HEK293T (cell line): ENCODE measurements around the gene HCN1.
"Not testable (repeated sequence)": the region's sequence is repeated elsewhere in the genome, so short reads cannot be mapped to it uniquely, and the experiment has no call there.

Experiments used
- CTCF ChIA-PET: fragments of 350-600 bp; formaldehyde crosslinking; extraction: SDS; loops from one replicate; lab custom pipeline; 2021; ENCODE audit warnings: antibody characterized with exemption, inconsistent platforms; lab: Yijun Ruan, JAX
- POLR2A ChIA-PET: fragments of 350-600 bp; formaldehyde crosslinking; extraction: SDS; loops from one replicate; lab custom pipeline; 2020; ENCODE audit warnings: antibody characterized with exemption, inconsistent platforms; lab: Yijun Ruan, JAX
- DNase-seq: peaks from one replicate; pipeline ENCODE4 v3.0.0; 2012; ENCODE audit warnings: mixed read lengths; ENCODE audit errors: extremely low spot score
- ARNT ChIP-seq: fragments of 450-650 bp; IDR thresholded peaks from 2 replicates; pipeline ENCODE4 v1.6.1; 2017; ENCODE audit warnings: mild to moderate bottlenecking
- BHLHE40 ChIP-seq: fragments of 450-650 bp; IDR thresholded peaks from 2 replicates; pipeline ENCODE4 v1.6.1; 2016; ENCODE audit warnings: mild to moderate bottlenecking, moderate library complexity, borderline replicate concordance
- CTBP1 ChIP-seq: fragments of 450-650 bp; IDR thresholded peaks from 2 replicates; pipeline ENCODE4 v1.6.1; 2016; ENCODE audit warnings: borderline replicate concordance
- ELF4 ChIP-seq: fragments of 450-650 bp; IDR thresholded peaks from 2 replicates; pipeline ENCODE4 v1.6.1; 2017; ENCODE audit warnings: antibody characterized with exemption
- FOXA1 ChIP-seq: fragments of 450-650 bp; IDR thresholded peaks from 2 replicates; pipeline ENCODE4 v1.6.1; 2016; ENCODE audit warnings: mild to moderate bottlenecking
- FOXK2 ChIP-seq: fragments of 450-650 bp; IDR thresholded peaks from 2 replicates; pipeline ENCODE4 v1.6.1; 2016; ENCODE audit warnings: mild to moderate bottlenecking
- FOXM1 ChIP-seq: fragments of 450-650 bp; IDR thresholded peaks from 2 replicates; pipeline ENCODE4 v1.6.1; 2017; ENCODE audit warnings: mild to moderate bottlenecking, borderline replicate concordance
- HDGF ChIP-seq: fragments of 450-650 bp; IDR thresholded peaks from 2 replicates; pipeline ENCODE4 v1.6.1; 2017; ENCODE audit warnings: antibody characterized with exemption, borderline replicate concordance
- L3MBTL2 ChIP-seq: fragments of 450-650 bp; conservative IDR thresholded peaks from 2 replicates; pipeline ENCODE4 v1.6.1; 2016; ENCODE audit warnings: mild to moderate bottlenecking
- LEF1 ChIP-seq: fragments of 450-650 bp; IDR thresholded peaks from 2 replicates; pipeline ENCODE4 v1.6.1; 2017; ENCODE audit warnings: mild to moderate bottlenecking, borderline replicate concordance
- NFRKB ChIP-seq: fragments of 450-650 bp; IDR thresholded peaks from 2 replicates; pipeline ENCODE4 v1.6.1; 2016; ENCODE audit warnings: mild to moderate bottlenecking, moderate library complexity
- SP1 ChIP-seq: fragments of 450-650 bp; IDR thresholded peaks from 2 replicates; pipeline ENCODE4 v1.6.1; 2017
- SUZ12 ChIP-seq: fragments of 450-650 bp; IDR thresholded peaks from 2 replicates; pipeline ENCODE4 v1.6.1; 2016; ENCODE audit warnings: mild to moderate bottlenecking
- TARDBP ChIP-seq: fragments of 450-650 bp; IDR thresholded peaks from 2 replicates; pipeline ENCODE4 v1.6.1; 2016
- ZNF384 ChIP-seq: fragments of 450-650 bp; IDR thresholded peaks from 2 replicates; pipeline ENCODE4 v1.6.1; 2016
- TF ChIP-seq, protein P1 (sequence below): fragments of 450-650 bp; IDR thresholded peaks from 2 replicates; pipeline ENCODE4 v1.6.1; 2016

Gene HCN1

GRCh38 chr5:45334939-45335338, 361.2 kb downstream of the HCN1 start:
- DNase-seq: no peak
- ChIA-PET CTCF (no interaction called here), POLR2A (no interaction called here)
- TF ChIP-seq BHLHE40: no peak
- TF ChIP-seq SP1: no peak
- no peak for TF ChIP-seq L3MBTL2
- TF ChIP-seq FOXK2: no peak
- no peak for TF ChIP-seq FOXM1
- no peak for TF ChIP-seq HDGF
- no peak for TF ChIP-seq ZNF384
- TF ChIP-seq CTBP1: no peak
- no peak for TF ChIP-seq ARNT
- no peak for TF ChIP-seq SUZ12
- no peak for TF ChIP-seq NFRKB
- no peak for TF ChIP-seq LEF1
- no peak for TF ChIP-seq TARDBP
- TF ChIP-seq, protein P1, sequence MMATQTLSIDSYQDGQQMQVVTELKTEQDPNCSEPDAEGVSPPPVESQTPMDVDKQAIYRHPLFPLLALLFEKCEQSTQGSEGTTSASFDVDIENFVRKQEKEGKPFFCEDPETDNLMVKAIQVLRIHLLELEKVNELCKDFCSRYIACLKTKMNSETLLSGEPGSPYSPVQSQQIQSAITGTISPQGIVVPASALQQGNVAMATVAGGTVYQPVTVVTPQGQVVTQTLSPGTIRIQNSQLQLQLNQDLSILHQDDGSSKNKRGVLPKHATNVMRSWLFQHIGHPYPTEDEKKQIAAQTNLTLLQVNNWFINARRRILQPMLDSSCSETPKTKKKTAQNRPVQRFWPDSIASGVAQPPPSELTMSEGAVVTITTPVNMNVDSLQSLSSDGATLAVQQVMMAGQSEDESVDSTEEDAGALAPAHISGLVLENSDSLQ: no peak
- TF ChIP-seq ELF4: no peak
- no peak for TF ChIP-seq FOXA1

DNA sequence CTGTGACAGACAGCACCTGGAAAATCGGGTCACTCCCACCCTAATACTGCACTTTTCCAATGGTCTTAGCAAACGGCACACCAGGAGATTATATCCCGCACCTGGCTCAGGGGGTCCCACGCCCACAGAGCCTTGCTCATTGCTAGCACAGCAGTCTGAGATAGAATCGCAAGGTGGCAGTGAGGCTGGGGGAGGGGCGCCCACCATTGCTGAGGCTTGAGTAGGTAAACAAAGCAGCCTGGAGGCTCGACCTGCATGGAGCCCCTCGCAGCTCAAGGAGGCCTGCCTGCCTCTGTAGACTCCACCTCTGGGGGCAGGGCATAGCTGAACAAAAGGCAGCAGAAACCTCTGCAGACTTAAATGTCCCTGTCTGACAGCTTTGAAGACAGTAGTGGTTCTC, 383.6 kb downstream of the HCN1 start:
- POLR2A ChIA-PET, DNase-seq, CTCF ChIA-PET: not testable (repeated sequence)

- DNase-seq: no peak
- CTCF ChIA-PET: no interaction called here
- POLR2A ChIA-PET: no interaction called here
- TF ChIP-seq NFRKB (no peak), FOXK2 (no peak), CTBP1 (no peak)
Observed at GRCh38 chr5:45295231-45295630, 400.9 kb downstream of the HCN1 start.

- ChIA-PET CTCF (no interaction called here), POLR2A (no interaction called here)
- DNase-seq: no peak
Observed at GRCh38 chr5:45288746-45289145, 407.4 kb downstream of the HCN1 start.

DNA sequence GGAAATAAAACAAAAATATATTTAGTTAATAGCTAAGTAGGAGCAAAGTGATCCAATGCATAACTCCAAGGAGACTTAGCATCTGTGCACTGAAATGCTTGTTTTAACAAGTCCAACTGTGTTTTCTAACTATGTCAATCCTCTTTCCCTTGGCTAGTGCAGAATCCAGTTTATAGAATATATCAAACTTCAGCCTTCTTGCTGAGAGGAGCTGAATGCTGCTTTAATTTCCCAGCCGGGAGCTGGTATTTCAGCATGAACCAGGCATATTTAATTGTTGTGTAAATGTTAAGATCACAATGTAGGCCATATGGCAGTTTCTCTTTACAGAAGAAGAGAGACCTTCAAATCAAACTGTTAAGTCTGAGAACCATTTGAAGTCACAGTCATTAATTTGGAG, 411.7 kb downstream of the HCN1 start:
- DNase-seq: no peak
- POLR2A ChIA-PET: no interaction called here
- TF ChIP-seq, protein P1: no peak
- no peak for TF ChIP-seq BHLHE40
- no peak for TF ChIP-seq SP1
- CTCF ChIA-PET: no interaction called here

More at GRCh38 chr5:45288746-45289145, 407.4 kb downstream of the HCN1 start:
- no peak for TF ChIP-seq L3MBTL2
- TF ChIP-seq FOXM1: no peak

- TF ChIP-seq HDGF (no peak), TARDBP (no peak), BHLHE40 (no peak), FOXA1 (no peak), NFRKB (no peak), CTBP1 (no peak), ZNF384 (no peak), ARNT (no peak), FOXK2 (no peak), SUZ12 (no peak), LEF1 (no peak)
- TF ChIP-seq, protein P1: no peak
- no peak for DNase-seq
- CTCF ChIA-PET: no interaction called here
- POLR2A ChIA-PET: no interaction called here
Observed at GRCh38 chr5:45281081-45281480, 415.1 kb downstream of the HCN1 start.

- DNase-seq: no peak
- TF ChIP-seq FOXM1 (no peak), ARNT (no peak), SUZ12 (no peak), FOXK2 (no peak), NFRKB (no peak), BHLHE40 (no peak), TARDBP (no peak), FOXA1 (no peak), LEF1 (no peak), ZNF384 (no peak), SP1 (no peak)
- TF ChIP-seq, protein P1: no peak
- ChIA-PET POLR2A (no interaction called here), CTCF (no interaction called here)
Observed at GRCh38 chr5:45279109-45279508, 417.1 kb downstream of the HCN1 start.
